Breast epithelium (tissue), 4 donors: ENCODE measurements around the gene GNRH2. TPM values are rescaled to one million over a fixed set of nuclear protein-coding genes. Genes with fewer than 3 reads are reported as not detected.
"Not testable (repeated sequence)": the region's sequence is repeated elsewhere in the genome, so short reads cannot be mapped to it uniquely, and the experiment has no call there.

ENCODE experiments used
- DNase-seq, 2 donors: peaks; one replicate each; pipeline ENCODE4 v3.0.0-alpha.2; 2019; ENCODE audit warnings: low spot score in 2 of 2
- H3K27ac ChIP-seq, 2 donors: fragments of 200-600 bp; sonication (generic) in 1 of 2; one replicate each; pipeline ENCODE4 v1.5.1; 2016 to 2019; ENCODE audit warnings: mild to moderate bottlenecking in 1 of 2
- H3K27me3 ChIP-seq, 2 donors: fragments of 200-600 bp; sonication (generic) in 1 of 2; one replicate each; pipeline versions ENCODE4 v1.5.1 to v1.6.0; 2017 to 2019; ENCODE audit warnings: control low read depth in 1 of 2, mild to moderate bottlenecking in 1 of 2
- H3K36me3 ChIP-seq: fragments of 200-600 bp; one replicate; pipeline ENCODE4 v1.5.1; 2019
- H3K4me1 ChIP-seq, 2 donors: fragments of 200-600 bp; sonication (generic); one replicate each; pipeline ENCODE4 v1.5.1; 2016 to 2019; ENCODE audit warnings: control low read depth in 1 of 2
- H3K4me3 ChIP-seq, 3 donors: fragments of 200-600 bp; sonication (generic); 1 replicate in 2 of 3; 2 replicates in 1 of 3; pipeline ENCODE4 v1.5.1; 2016 to 2019; ENCODE audit warnings: mild to moderate bottlenecking in 3 of 3, moderate library complexity in 2 of 3
- H3K9me3 ChIP-seq, 2 donors: fragments of 200-600 bp; sonication (generic) in 1 of 2; one replicate each; pipeline ENCODE4 v1.5.1; 2016 to 2019; ENCODE audit warnings: control low read depth in 1 of 2
- POLR2A ChIP-seq: fragments of 450-650 bp; IDR thresholded peaks from one replicate; pipeline ENCODE4 v1.6.1; 2016; ENCODE audit warnings: antibody characterized with exemption, mild to moderate bottlenecking, moderate library complexity
- POLR2AphosphoS5 ChIP-seq, 3 donors: sonication (generic); formaldehyde crosslinking; IDR thresholded peaks; one replicate each; pipeline ENCODE4 v1.6.1; 2017; ENCODE audit warnings: antibody characterized with exemption in 3 of 3
- intact Hi-C: fragments of 100-400 bp; cut with DNase I; formaldehyde crosslinking; loops from one replicate; pipeline ENCODE4 v1.15.1; 2023; ENCODE audit warnings: low total_unique reads
- total RNA-seq, 3 donors: library from RNA; depleted of rRNA; stranded (reverse); fragments of >200 nt; gene quantifications; one replicate each; pipeline ENCODE4 v1.1.0, GENCODE V29; 2016
- TF ChIP-seq, protein P1 (sequence below), 3 donors: fragments of 450-650 bp; IDR thresholded peaks; one replicate each; pipeline ENCODE4 v1.5.1; 2016 to 2017; ENCODE audit warnings: antibody characterized with exemption in 3 of 3, mild to moderate bottlenecking in 3 of 3, moderate library complexity in 3 of 3

Gene GNRH2
- total RNA-seq, 3 donors from 2014 or later: not detected

DNA sequence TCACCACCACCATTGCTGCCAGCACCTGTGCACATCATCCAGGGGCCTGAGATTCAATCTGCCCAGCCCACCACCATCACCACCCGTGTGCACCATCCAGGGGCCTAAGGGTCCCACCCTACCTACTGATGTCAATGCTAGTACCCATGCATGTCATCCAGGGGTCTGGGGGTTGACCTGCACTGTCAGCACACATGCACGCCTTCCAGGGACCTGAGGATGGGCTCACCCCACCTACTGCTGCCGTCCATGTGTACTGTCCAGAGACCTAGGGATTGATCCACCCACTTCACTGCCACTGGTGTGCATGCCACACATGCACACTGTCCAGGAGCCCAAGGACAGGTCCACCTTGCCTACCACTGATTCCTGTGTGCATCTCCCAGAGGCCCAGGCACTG, 16.1 kb downstream of the GNRH2 start:
- DNase-seq: no peak
- Histone ChIP-seq H3K27ac (no peak overlapping the region), H3K36me3 (no peaks in the 10 kb centered on the region), H3K4me3 (no peak overlapping the region), H3K9me3 (no peaks in the 10 kb centered on the region), H3K4me1 (no peaks in the 10 kb centered on the region), H3K27me3 (no peaks in the 10 kb centered on the region)
- intact Hi-C loops: loop anchor here (5.0 kb wide), 1 partner anchor 133 kb away; no protein-coding TSS in a partner anchor
- TF ChIP-seq POLR2A: no peak
- TF ChIP-seq POLR2AphosphoS5 (IDR thresholded peaks at IDR 0.05): no peak
- TF ChIP-seq, protein P1, sequence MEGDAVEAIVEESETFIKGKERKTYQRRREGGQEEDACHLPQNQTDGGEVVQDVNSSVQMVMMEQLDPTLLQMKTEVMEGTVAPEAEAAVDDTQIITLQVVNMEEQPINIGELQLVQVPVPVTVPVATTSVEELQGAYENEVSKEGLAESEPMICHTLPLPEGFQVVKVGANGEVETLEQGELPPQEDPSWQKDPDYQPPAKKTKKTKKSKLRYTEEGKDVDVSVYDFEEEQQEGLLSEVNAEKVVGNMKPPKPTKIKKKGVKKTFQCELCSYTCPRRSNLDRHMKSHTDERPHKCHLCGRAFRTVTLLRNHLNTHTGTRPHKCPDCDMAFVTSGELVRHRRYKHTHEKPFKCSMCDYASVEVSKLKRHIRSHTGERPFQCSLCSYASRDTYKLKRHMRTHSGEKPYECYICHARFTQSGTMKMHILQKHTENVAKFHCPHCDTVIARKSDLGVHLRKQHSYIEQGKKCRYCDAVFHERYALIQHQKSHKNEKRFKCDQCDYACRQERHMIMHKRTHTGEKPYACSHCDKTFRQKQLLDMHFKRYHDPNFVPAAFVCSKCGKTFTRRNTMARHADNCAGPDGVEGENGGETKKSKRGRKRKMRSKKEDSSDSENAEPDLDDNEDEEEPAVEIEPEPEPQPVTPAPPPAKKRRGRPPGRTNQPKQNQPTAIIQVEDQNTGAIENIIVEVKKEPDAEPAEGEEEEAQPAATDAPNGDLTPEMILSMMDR (IDR thresholded peaks at IDR 0.05): no peak

DNA sequence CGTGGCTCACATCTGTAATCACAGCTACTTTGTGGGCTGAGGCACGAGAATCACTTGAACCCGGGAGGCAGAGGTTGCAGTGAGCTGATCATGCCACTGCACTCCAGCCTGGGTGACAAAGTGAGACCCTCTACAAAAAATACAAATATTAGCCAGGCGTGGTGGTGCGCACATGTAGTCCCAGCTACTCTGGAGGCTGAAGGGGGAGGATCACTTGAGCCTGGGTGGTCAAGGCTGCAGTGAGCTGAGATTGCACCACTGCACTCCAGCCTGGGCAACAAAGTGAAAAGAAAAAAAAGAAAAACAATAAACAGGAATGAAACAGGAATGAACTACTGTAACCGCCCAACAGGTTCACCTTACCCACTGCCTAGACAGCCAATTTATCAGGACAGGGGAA, 20.7 kb downstream of the GNRH2 start:
- H3K36me3 ChIP-seq, H3K9me3 ChIP-seq, H3K4me3 ChIP-seq, H3K27me3 ChIP-seq, intact Hi-C loops, DNase-seq, H3K4me1 ChIP-seq, H3K27ac ChIP-seq: not testable (repeated sequence)

DNA sequence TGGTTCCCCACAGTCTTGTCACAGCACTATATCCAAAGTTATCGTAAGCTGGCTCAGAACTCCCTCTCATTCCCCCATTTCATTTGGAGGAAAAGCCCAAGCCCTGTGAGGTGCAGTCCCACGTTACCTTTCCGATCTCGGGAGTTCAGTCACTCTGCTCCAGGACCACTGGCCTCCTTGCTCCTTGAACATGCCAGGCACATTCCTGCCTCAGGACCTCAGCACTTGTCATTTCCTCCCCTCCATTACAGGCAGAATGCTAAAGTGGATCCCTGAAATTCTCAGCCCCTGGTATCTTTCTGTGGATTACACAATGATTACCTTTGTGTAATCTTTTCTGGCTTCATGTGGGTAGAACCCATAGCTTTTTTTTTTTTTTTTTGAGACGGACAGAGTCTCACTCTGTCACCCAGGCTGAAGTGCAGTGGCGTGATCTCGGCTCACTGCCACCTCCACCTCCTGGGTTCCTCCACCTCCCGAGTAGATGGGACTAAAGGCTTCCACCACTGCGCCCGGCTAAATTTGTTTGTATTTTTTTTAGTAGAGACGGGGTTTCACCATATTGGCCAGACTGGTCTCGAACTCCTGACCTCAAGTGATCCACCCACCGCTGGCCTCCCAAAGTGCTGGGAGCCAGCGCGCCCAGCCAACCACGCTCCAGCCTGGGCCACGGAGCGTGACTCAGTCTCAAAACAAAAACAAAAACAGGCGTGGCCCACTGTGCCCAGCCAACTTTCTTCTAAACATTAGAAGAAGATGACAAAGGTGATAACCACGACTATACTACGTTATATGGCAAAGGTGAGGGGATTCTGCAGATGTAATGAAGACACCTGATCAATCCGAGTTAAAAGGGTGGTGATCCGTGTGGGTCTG, 24.0 kb downstream of the GNRH2 start:
- H3K27ac ChIP-seq: peak overlapping the region in 1 of 2 donors; percentile 14
- H3K27me3 ChIP-seq: no peaks in the 10 kb centered on the region
- intact Hi-C loops: no loop called here
- H3K4me3 ChIP-seq: no peak overlapping the region
- TF ChIP-seq POLR2AphosphoS5 (IDR thresholded peaks at IDR 0.05): no peak
- TF ChIP-seq POLR2A: no peak
- TF ChIP-seq, protein P1 (IDR thresholded peaks at IDR 0.05): no peak
- no peak for DNase-seq
- H3K4me1 ChIP-seq: peaks cover 0 to 7% of the 10 kb centered on the region in 2 donors
- no peaks in the 10 kb centered on the region for H3K9me3 ChIP-seq
- H3K36me3 ChIP-seq: no peaks in the 10 kb centered on the region

DNA sequence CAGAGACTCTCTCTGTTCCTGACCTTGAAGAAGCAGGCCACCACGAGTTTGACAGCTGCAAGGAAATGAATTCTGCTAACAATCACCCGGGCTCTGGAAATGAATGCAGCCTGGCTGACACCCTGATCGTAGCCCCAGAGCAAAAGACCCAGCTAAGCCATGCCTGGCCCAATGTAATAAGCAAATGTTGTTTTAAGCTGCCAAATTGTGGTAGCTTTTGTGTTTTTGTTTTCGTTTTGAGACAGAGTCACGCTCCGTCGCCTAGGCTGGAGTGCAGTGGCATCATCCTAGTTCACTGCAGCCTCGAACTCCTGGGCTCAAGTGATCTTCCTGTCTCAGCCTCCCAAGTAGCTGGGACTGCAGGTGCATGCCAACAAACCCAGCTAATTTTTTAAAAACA, 24.7 kb downstream of the GNRH2 start:
- Histone ChIP-seq H3K36me3 (no peaks in the 10 kb centered on the region), H3K4me1 (peaks cover 0 to 7% of the 10 kb centered on the region in 2 donors), H3K27ac (no peak overlapping the region), H3K27me3 (no peaks in the 10 kb centered on the region), H3K9me3 (no peaks in the 10 kb centered on the region), H3K4me3 (no peak overlapping the region)
- intact Hi-C loops: no loop called here
- no peak for DNase-seq
- TF ChIP-seq POLR2A (no peak), POLR2AphosphoS5 (IDR thresholded peaks at IDR 0.05) (no peak)
- TF ChIP-seq, protein P1 (IDR thresholded peaks at IDR 0.05): no peak

DNA sequence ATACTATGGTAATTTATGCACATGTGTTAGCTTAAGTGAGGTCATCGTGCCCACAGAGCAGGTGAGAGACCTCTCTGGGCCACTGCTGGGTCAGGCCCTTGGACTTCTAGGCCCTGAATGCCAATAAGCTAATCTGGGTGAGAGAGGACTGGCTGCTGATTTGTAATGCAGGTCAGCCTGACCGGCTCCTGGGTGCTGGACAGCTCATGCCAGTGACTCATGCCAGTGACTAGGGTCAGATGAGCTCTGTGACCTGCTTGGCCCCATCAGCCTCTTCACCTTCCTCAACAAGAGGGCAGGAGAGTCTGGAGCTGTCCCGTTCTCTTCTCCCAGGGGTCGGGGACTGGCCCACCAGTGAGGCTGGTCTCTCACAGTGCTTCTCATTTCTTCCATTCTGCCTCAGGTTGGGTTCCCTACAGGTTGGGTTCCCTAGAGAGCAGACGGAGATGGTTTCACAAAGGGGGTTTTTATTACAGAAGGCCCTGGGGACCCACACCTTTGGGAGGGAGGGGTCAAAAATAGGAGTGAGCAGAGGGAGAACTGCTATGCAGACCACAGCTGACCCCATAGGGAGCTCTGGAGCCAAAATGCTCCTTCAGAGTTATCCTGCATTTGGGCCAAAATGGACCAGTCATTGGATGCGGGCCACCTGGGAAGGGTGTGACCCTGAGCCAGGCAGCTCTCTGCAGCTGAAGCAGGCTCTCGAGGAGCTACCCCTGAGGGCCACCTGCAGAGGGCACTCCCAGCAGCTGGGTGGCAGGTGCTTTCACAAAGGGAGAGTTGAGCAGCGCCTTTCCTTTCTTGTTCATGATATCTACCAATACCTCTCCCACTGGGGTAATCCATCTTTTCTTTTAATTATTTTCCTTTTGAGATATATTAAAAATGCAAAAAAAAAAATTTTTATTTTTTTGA, 25.8 kb downstream of the GNRH2 start:
- H3K4me1 ChIP-seq: peaks cover 0 to 7% of the 10 kb centered on the region in 2 donors
- H3K4me3 ChIP-seq: no peak overlapping the region
- no peak overlapping the region for H3K27ac ChIP-seq
- no peaks in the 10 kb centered on the region for H3K36me3 ChIP-seq
- H3K27me3 ChIP-seq: no peaks in the 10 kb centered on the region
- no peak for DNase-seq
- H3K9me3 ChIP-seq: no peaks in the 10 kb centered on the region
- intact Hi-C loops: no loop called here
- no peak for TF ChIP-seq POLR2AphosphoS5 (IDR thresholded peaks at IDR 0.05)
- no peak for TF ChIP-seq POLR2A
- TF ChIP-seq, protein P1 (IDR thresholded peaks at IDR 0.05): no peak
